Endothelial cell of hepatic sinusoid (primary cell): ENCODE data around the gene LMO2.
"Not testable (repeated sequence)": the region's sequence is repeated elsewhere in the genome, so short reads cannot be mapped to it uniquely, and the experiment has no call there.

ENCODE experiments used
- in situ Hi-C: cut with HindIII; loops from 2 replicates; pipeline ENCODE4 v1.10.0; 2017; ENCODE audit warnings: low sequenced_read_pairs

The LMO2 gene

DNA sequence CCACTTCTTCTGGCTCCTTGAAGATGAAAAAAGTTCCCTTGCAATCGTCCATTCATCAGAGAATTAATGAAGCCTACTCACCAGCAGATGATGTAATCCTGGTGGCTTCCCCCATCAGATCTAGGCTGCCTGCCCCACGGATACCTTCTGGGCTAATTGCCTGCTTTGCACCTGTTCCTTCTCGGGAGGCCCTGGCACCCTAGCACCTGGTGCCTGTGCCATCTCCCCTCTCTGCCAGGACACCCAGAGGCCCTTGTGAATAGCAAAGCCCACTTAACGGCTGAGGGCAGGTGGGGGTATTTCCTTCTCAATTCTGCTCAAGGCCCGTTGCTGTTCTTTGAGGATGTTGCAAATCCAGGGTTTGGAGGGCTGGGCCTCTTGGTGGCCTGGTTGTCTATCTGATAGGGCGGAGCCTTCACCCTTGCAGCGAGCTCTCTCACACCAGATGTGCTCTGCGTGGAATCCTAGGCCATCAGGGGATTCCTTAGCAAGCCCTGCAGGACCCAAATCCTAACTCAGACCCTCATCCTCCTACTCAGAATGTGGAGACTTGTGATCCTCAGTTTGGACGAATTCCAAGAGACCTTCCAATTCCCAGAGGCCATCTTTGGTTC is at the start of gene LMO2:
LMO2 (minus strand) TSS at position 363 of the 614 bp plus-strand sequence. CDS start 22,360 bp downstream, outside the sequence.
- in situ Hi-C loops: no loop called here

GRCh38 chr11:33940538-33940815 is 48.6 kb upstream of the LMO2 start:
- in situ Hi-C loops: no loop called here

- in situ Hi-C loops: no loop called here
These were observed 45.1 kb upstream of the LMO2 start for GRCh38 chr11:33936725-33937604.

DNA sequence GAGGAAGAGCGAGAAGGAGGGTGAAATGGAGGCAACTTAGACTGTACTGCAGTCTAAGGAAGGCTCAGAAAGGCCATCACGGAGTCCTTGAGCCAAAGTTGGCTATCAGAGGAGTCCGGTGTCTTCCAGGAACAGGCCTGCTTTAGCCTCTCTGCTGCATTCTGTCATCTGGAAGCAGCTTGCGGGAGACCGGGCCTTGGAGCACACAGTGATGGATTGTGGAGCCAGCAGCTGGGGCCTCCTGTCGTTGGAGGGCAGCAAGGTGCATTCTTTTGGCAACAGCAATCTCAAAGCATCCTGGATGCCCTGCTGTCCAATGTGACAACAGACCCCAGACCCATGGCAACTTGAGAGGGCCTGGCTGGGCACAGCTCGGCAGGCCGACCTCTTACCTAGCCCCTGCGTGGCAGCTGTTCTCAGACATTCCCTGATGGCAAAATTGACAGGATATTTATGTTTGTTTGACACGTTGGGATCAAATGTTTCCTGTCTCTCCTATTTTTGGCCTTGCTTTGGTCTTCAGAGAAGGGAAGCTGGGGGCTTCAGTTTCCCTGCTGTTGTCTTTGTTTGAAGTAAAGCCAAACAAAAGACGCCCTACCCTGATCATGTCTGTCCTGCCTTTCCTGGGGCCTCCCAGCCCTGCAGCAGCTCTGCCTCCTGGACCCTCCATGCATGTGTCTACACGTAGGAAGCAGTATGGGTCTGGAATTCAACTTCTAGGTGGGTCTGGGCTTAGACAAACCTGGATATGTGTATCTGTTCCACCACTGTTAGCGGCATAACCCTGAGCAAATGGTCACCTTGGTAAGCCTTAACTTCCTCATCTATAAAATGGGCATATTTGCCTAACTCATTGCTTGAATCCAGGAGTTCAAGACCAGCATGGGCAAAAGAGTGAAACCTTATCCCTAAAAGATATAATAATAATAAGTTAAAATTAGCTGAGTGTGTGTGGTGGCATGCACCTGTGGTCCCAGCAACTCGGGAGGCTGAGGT is 43.9 kb upstream of the LMO2 start:
- in situ Hi-C loops: no loop called here

DNA sequence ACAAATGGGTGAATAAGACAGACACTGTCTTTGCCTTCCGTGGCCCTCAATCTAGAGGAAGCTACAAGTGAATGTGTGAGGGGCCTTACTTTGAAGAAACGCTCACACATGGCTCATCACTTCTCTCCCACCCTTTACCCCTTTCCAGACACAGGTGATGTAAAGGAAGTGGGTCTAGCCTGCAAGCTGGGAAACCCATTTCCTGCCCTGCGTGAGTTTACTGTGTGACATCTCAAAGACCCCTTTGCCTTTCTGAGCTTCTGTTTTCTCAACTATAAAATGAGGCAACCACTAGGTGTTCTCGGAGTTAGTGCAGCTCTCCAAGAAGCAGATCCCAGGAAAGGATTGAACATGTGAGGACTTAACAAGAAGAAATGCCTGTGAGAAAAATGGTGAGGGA is 43.1 kb upstream of the LMO2 start:
- in situ Hi-C loops: no loop called here

DNA sequence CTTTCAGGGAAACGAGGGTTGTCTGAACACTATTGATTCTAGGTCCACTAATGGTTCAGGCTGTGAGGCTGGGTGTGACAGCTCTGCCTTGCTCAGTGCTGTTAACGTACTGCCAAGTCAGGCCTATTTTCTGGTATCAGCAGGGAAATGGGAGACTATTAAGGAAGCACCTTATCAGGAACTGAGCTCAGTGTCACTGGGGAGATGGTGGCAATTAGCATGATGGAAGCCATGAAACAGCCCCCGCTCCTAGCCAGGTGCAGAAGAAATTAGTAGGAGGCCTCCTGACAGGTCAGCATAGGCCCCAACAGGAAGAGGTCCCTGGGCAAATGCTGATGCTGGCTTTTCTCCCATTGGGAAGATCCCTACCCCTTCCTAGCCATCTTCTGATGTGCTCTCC is 42.6 kb upstream of the LMO2 start:
- in situ Hi-C loops: no loop called here

DNA sequence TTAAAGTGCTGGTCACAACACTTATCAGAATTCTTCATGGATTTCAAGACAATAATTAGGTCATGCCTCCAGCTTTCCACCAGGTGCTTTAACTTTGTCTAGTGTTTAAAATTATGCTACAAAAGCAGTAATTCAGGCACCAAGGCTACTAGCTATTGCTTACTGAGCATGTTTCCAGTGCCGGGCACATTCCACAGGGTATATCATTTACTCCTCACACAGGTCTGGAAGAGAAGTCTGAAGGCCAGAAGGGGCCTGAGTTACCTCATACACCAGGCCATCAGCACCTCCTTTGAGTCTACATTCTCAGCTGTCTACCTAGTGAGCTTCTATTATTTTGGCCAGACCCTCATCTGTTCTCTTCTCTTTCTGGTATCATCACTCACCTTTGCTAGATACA is 41.7 kb upstream of the LMO2 start:
- in situ Hi-C loops: no loop called here

GRCh38 chr11:33932721-33933120 is 40.8 kb upstream of the LMO2 start:
- in situ Hi-C loops: no loop called here

- in situ Hi-C loops: not testable (repeated sequence)
These were observed 40.0 kb upstream of the LMO2 start for GRCh38 chr11:33931739-33932366.

GRCh38 chr11:33931067-33931466 is 39.2 kb upstream of the LMO2 start:
- in situ Hi-C loops: no loop called here

DNA sequence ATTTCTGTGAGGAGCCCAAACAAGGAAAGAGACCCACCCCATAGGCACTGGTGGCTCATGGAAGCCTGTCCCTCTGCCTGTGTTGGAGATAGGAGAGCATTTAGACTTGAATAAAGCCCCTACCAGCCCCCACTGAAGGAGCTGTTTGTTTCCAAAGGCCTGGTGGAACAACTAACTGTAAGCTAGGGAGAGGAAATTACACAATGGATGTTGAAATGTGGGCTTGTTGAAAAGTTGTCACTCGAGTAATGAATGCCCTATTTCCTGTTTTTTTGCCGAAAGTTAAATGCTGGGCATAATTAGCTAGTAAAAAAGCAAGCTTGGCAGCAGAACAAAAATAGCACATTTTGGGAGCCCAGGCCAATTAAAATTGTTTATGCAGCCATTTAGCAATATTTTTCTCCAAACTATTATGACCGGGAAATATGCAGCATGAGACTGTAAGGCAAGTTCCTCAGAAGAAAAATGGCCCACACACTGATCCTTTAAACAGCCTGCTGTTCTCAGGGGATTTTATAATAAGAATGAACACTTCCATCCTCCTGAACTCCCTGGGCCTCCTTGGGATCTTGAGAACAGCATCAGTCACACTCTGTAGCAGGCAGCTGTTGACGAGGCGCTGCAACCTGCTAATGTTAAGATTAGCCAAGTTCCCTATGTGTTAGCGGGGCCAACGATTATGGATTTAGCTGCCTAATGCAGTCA is 38.6 kb upstream of the LMO2 start:
- in situ Hi-C loops: no loop called here

- in situ Hi-C loops: no loop called here
These were observed 36.7 kb upstream of the LMO2 start for GRCh38 chr11:33928564-33928963.

GRCh38 chr11:33926671-33927552 is 35.0 kb upstream of the LMO2 start:
- in situ Hi-C loops: no loop called here

DNA sequence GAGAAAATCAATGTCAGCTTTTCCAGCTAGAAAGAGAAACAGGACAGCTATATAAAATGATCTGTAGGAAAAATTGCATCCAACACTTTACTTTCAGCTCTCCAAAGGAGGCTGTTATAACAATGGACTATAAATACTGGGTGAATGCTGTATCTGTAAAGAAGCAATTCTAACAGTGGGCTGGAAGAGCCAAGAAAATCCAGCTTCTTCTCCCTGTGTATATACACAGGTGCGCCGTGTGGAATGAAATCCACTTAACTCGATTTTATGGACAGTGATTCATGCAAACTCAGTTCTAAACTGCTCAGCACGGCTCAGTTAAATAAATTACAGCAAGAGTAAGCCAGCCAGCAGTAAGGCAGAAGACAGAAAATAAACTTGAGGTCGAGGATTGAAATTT is 32.5 kb upstream of the LMO2 start:
- in situ Hi-C loops: no loop called here

DNA sequence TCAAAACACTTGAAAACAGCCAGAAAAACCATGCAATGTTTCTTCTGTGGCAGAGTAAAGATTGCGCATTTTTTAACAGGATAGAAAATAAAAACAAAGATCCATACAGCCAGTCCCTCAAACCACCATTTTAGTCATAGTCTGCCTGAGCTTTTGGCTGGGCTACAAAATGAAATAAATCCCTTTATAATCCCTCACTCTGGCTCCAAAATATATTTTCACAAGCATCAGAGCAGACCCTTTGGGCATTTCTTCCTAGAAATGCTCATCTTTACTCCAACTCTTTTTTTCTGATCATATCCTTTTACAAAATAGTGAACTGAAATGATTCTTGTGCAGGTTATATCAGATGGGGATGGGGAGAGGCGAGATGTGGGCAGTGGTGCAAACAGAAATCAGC is 31.8 kb upstream of the LMO2 start:
- in situ Hi-C loops: no loop called here

- in situ Hi-C loops: no loop called here
These were observed 29.1 kb upstream of the LMO2 start for GRCh38 chr11:33920838-33921613.

DNA sequence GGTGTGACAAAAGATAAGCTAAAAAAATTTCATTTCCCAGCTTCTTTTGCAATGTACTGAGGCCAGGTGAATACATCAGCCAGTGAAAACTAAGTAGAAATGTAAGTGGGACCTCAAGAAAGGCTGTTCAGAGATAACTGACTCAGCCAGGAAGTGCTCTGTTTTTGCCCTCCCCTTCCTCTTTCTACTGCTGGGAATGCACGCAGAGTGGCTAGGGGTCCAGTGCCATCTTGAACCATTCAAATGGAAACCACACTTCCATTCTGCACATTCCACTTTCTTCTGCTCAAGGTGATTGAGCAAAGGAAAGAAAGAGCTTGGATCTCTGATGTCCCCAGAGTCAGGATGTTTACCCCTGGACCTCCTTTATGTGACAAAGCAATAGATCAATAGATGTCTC is 27.8 kb upstream of the LMO2 start:
- in situ Hi-C loops: no loop called here

GRCh38 chr11:33917402-33917801 is 25.5 kb upstream of the LMO2 start:
- in situ Hi-C loops: not testable (repeated sequence)

- in situ Hi-C loops: no loop called here
These were observed 24.9 kb upstream of the LMO2 start for GRCh38 chr11:33916736-33917135.
